CD4-positive, alpha-beta T cell (primary cell): ENCODE results near the gene CHCHD5. TPM values are rescaled to one million over a fixed set of nuclear protein-coding genes. Genes with fewer than 3 reads are reported as not detected.
"Not testable (repeated sequence)": the region's sequence is repeated elsewhere in the genome, so short reads cannot be mapped to it uniquely, and the experiment has no call there.

Source experiments
- ATAC-seq: fragments of 200-7000 bp; cut with Tn5 transposase; one replicate; pipeline ENCODE4 v1.10.0; 2022; ENCODE audit warnings: mild to moderate bottlenecking; ENCODE audit not compliant: poor library complexity
- CTCF ChIA-PET: fragments of 350-600 bp; sonication (Branson Sonifier 250); formaldehyde crosslinking; loops from one replicate; lab custom pipeline; 2021; ENCODE audit warnings: antibody characterized with exemption, inconsistent platforms; lab: Charles Lee
- POLR2A ChIA-PET: fragments of 350-600 bp; sonication (Branson Sonifier 250); formaldehyde crosslinking; loops from one replicate; lab custom pipeline; 2021; ENCODE audit warnings: antibody characterized with exemption, inconsistent platforms; lab: Charles Lee
- DNase-seq, 14 experiments: peaks; one replicate each; pipeline ENCODE4 v3.0.0-alpha.2; 2013 to 2020; ENCODE audit warnings: mixed read lengths in 2 of 14
- H3K27ac ChIP-seq, 2 donors: one replicate each; pipeline versions ENCODE4 v1.5.1 to v1.7.0; 2013; ENCODE audit warnings: low read length in 2 of 2, low read depth in 1 of 2, mild to moderate bottlenecking in 1 of 2
- H3K27me3 ChIP-seq, 2 experiments: 1 replicate in 1 of 2; 2 replicates in 1 of 2; pipeline versions ENCODE4 v1.6.1 to v1.7.0; 2013; ENCODE audit warnings: low read length in 2 of 2, control low read depth in 1 of 2, mild to moderate bottlenecking in 1 of 2, moderate library complexity in 1 of 2; ENCODE audit not compliant: insufficient read depth in 2 of 2, control insufficient read depth in 1 of 2
- H3K36me3 ChIP-seq: one replicate; pipeline ENCODE4 v1.6.1; 2013; ENCODE audit warnings: low read length, control low read depth; ENCODE audit not compliant: insufficient read depth
- H3K4me1 ChIP-seq: one replicate; pipeline ENCODE4 v1.6.1; 2013; ENCODE audit warnings: low read length, control low read depth; ENCODE audit not compliant: insufficient read depth
- H3K4me3 ChIP-seq: one replicate; pipeline ENCODE4 v1.5.1; 2013; ENCODE audit warnings: mild to moderate bottlenecking, low read length, moderate library complexity
- H3K9me3 ChIP-seq, 2 experiments: 1 replicate in 1 of 2; 2 replicates in 1 of 2; pipeline versions ENCODE4 v1.6.1 to v1.7.0; 2013; ENCODE audit warnings: low read length in 2 of 2, mild to moderate bottlenecking in 2 of 2, control low read depth in 1 of 2, moderate library complexity in 1 of 2; ENCODE audit not compliant: control insufficient read depth in 1 of 2, insufficient read depth in 1 of 2
- H3K27ac Mint-ChIP-seq: one replicate; pipeline ENCODE4 v1.8.0; 2020; ENCODE audit warnings: mixed read lengths
- H3K27me3 Mint-ChIP-seq: one replicate; pipeline ENCODE4 v1.8.0; 2021; ENCODE audit warnings: mixed read lengths
- H3K36me3 Mint-ChIP-seq: one replicate; pipeline ENCODE4 v1.8.0; 2021; ENCODE audit warnings: low read depth, mixed read lengths
- H3K4me1 Mint-ChIP-seq: one replicate; pipeline ENCODE4 v1.8.0; 2021; ENCODE audit warnings: low read depth, mixed read lengths
- H3K4me3 Mint-ChIP-seq: one replicate; pipeline ENCODE4 v1.8.0; 2020; ENCODE audit warnings: mild to moderate bottlenecking, mixed read lengths
- H3K9me3 Mint-ChIP-seq: one replicate; pipeline ENCODE4 v1.8.0; 2020; ENCODE audit warnings: mixed read lengths
- CTCF ChIP-seq: fragments of 200-600 bp; IDR thresholded peaks from one replicate; pipeline ENCODE4 v1.8.0; 2022; ENCODE audit warnings: antibody characterized with exemption, mild to moderate bottlenecking
- intact Hi-C, 2 experiments: fragments of 100-400 bp; cut with DNase I in 1 of 2; cut with micrococcal nuclease in 1 of 2; formaldehyde crosslinking; loops; one replicate each; pipeline versions ENCODE4 v1.15.1 to v1.9.0; 2023 to 2025; cut with DNase I, micrococcal nuclease
- total RNA-seq, 174 experiments: library from RNA in 2 of 174; stranded (reverse) in 2 of 174; gene quantifications; one replicate each; pipeline ENCODE4 v1.2.3 and lab custom pipeline; 2021 to 2026

Gene CHCHD5
- total RNA-seq, 2 experiments from 2014 or later, result 13.4 to 14.3 TPM

DNA sequence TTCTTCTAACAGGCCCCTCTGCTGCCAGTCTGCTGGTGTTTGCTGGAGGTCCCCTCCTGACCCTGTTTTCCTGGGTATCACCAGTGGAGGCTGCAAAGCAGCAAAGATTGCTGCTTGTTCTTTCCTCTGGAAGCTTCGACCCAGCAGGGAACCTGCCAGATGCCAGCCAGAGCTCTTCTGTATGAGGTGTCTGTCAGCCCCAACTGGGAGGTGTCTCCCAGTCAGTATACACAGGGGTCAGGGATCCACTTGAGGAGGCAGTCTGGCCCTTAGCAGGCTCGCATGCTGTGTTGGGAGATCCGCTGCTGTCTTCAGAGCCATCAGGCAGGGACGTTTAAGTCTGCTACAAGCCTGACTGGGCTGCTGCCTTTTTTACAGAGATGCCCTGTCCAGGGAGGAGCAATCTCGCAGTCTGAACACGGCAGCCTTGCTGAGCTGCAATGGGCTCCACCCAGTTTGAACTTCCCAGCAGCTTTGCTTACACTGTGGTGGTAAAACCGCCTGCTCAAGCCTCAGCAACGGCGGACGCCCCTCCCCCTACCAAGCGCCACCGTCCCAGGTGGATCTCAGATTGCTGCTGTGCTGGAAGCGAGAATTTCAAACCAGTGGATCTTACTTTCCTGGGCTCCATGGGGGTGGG is 29.9 kb downstream of the CHCHD5 start:
- TF ChIP-seq CTCF, result no peak
- Mint-ChIP-seq H3K4me3 (no peak overlapping the region), H3K36me3 (no peaks in the 10 kb centered on the region), H3K4me1 (no peaks in the 10 kb centered on the region), H3K27ac (no peak overlapping the region), H3K9me3 (no peaks in the 10 kb centered on the region), H3K27me3 (no peaks in the 10 kb centered on the region)
- ATAC-seq, result no peak
- DNase-seq, result peak in 1 of 14 experiments; percentile 17
- no peak overlapping the region for H3K27ac ChIP-seq
- ChIA-PET POLR2A (interaction anchor here (1.6 kb wide), 1 partner anchor 13 kb away, joined by 5 read pairs; no protein-coding TSS in a partner anchor), CTCF (no interaction called here)
- H3K36me3 ChIP-seq, result no peaks in the 10 kb centered on the region
- no peaks in the 10 kb centered on the region for H3K9me3 ChIP-seq
- no peak overlapping the region for H3K4me3 ChIP-seq
- H3K27me3 ChIP-seq, result no peaks in the 10 kb centered on the region
- H3K4me1 ChIP-seq, result no peaks in the 10 kb centered on the region
- intact Hi-C loops, result no loop called here

GRCh38 chr2:112615051-112615450 is 30.6 kb downstream of the CHCHD5 start:
- ATAC-seq, result no peak
- CTCF ChIA-PET, result no interaction called here
- intact Hi-C loops, result no loop called here

DNA sequence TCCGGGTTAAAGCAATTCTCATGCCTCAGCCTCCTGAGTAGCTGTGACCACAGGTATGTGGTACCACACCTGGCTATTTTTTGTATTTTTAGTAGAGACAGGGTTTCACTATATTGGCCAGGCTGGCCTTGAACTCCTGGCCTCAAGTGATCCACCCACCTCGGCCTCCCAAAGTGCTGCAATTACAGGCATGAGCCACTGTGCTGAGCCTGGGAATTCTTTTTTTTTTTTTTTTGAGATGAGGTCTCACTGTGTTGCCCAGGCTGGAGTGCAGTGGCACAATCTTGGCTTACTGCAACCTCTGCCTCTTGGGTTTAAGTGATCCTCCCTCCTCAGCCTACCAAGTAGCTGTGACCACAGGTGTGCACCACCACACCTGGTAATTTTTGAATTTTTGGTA is 31.4 kb downstream of the CHCHD5 start:
- H3K9me3 ChIP-seq, H3K27ac ChIP-seq, H3K27ac Mint-ChIP-seq, H3K27me3 Mint-ChIP-seq, H3K36me3 Mint-ChIP-seq, POLR2A ChIA-PET, H3K4me3 ChIP-seq, H3K27me3 ChIP-seq, H3K9me3 Mint-ChIP-seq, H3K36me3 ChIP-seq, ATAC-seq, CTCF ChIA-PET, intact Hi-C loops, H3K4me1 ChIP-seq, H3K4me1 Mint-ChIP-seq, H3K4me3 Mint-ChIP-seq: not testable (repeated sequence)
- DNase-seq, result peak in 1 of 14 experiments; percentile 1

More at GRCh38 chr2:112615051-112615450, 30.6 kb downstream of the CHCHD5 start:
- DNase-seq, result peak in 1 of 14 experiments; percentile 2
- no peak for TF ChIP-seq CTCF
- H3K4me1 Mint-ChIP-seq, result no peaks in the 10 kb centered on the region
- no peaks in the 10 kb centered on the region for H3K27me3 Mint-ChIP-seq
- no peaks in the 10 kb centered on the region for H3K9me3 Mint-ChIP-seq
- POLR2A ChIA-PET, result no interaction called here
- no peaks in the 10 kb centered on the region for H3K27me3 ChIP-seq
- H3K4me3 ChIP-seq, result no peak overlapping the region
- no peaks in the 10 kb centered on the region for H3K4me1 ChIP-seq
- H3K9me3 ChIP-seq, result no peaks in the 10 kb centered on the region
- no peak overlapping the region for H3K27ac ChIP-seq
- H3K27ac Mint-ChIP-seq, result no peak overlapping the region
- H3K4me3 Mint-ChIP-seq, result no peak overlapping the region
- no peaks in the 10 kb centered on the region for H3K36me3 ChIP-seq
- H3K36me3 Mint-ChIP-seq, result no peaks in the 10 kb centered on the region

- no peaks in the 10 kb centered on the region for H3K4me1 ChIP-seq
- no peaks in the 10 kb centered on the region for H3K36me3 ChIP-seq
- no peaks in the 10 kb centered on the region for H3K9me3 ChIP-seq
- no peak overlapping the region for H3K27ac ChIP-seq
- Mint-ChIP-seq H3K27ac (no peak overlapping the region), H3K27me3 (no peaks in the 10 kb centered on the region), H3K36me3 (no peaks in the 10 kb centered on the region), H3K4me1 (no peaks in the 10 kb centered on the region), H3K4me3 (no peak overlapping the region), H3K9me3 (no peaks in the 10 kb centered on the region)
- ChIA-PET POLR2A (no interaction called here), CTCF (interaction anchor here (0.6 kb wide), 1 partner anchor 38 kb away, joined by 3 read pairs; no protein-coding TSS in a partner anchor)
- intact Hi-C loops, result no loop called here
- H3K4me3 ChIP-seq, result no peak overlapping the region
- no peak for TF ChIP-seq CTCF
- no peaks in the 10 kb centered on the region for H3K27me3 ChIP-seq
- ATAC-seq, result no peak
- no peak for DNase-seq
Observed at GRCh38 chr2:112618383-112618782, 34.0 kb downstream of the CHCHD5 start.
